HepG2 (cell line): ENCODE measurements around the gene STX1B. TPM values are rescaled to one million over a fixed set of nuclear protein-coding genes. Genes with fewer than 3 reads are reported as not detected.

Experiments used
- AHR ChIP-seq: IDR thresholded peaks from 2 replicates; pipeline ENCODE4 v1.6.1; 2018; ENCODE audit warnings: missing genetic modification reagents, missing compliant biosample characterization
- CREB3 ChIP-seq: sonication (generic); formaldehyde crosslinking; IDR thresholded peaks from 2 replicates; pipeline ENCODE4 v1.5.0; 2020; ENCODE audit warnings: missing genetic modification reagents
- KDM6A ChIP-seq: IDR thresholded peaks from 2 replicates; pipeline ENCODE4 v1.6.1; 2016; ENCODE audit warnings: low read depth
- KLF12 ChIP-seq: sonication (generic); formaldehyde crosslinking; IDR thresholded peaks from 2 replicates; pipeline ENCODE4 v1.4.0; 2020; ENCODE audit warnings: missing genetic modification reagents, borderline replicate concordance
- LBX2 ChIP-seq: sonication (generic); formaldehyde crosslinking; IDR thresholded peaks from 2 replicates; pipeline ENCODE4 v1.5.0; 2020; ENCODE audit warnings: missing genetic modification reagents, mild to moderate bottlenecking, borderline replicate concordance
- NFKBIZ ChIP-seq: IDR thresholded peaks from 2 replicates; pipeline ENCODE4 v1.6.1; 2018; ENCODE audit warnings: missing genetic modification reagents, missing compliant biosample characterization
- RBM39 ChIP-seq: fragments of 200-400 bp; formaldehyde crosslinking; IDR thresholded peaks from one replicate; pipeline ENCODE4 v1.6.1; 2018; ENCODE audit warnings: antibody characterized with exemption, mild to moderate bottlenecking, low read depth, low read length; ENCODE audit not compliant: poor library complexity, severe bottlenecking
- RXRA ChIP-seq: sonication (generic); formaldehyde crosslinking; IDR thresholded peaks from 2 replicates; pipeline ENCODE4 v1.5.1; 2020; ENCODE audit warnings: missing genetic modification reagents
- SPEN ChIP-seq: sonication (generic); formaldehyde crosslinking; IDR thresholded peaks from 2 replicates; pipeline ENCODE4 v1.5.1; 2020; ENCODE audit warnings: low read depth, mild to moderate bottlenecking, missing genetic modification reagents
- TEAD3 ChIP-seq: optimal IDR thresholded peaks from 2 replicates; pipeline ENCODE3; 2016; ENCODE audit warnings: borderline replicate concordance
- TRIM24 ChIP-seq: sonication (generic); formaldehyde crosslinking; IDR thresholded peaks from 2 replicates; pipeline ENCODE4 v1.8.0; 2022; ENCODE audit warnings: mild to moderate bottlenecking, missing genetic modification reagents
- YEATS4 ChIP-seq: sonication (generic); formaldehyde crosslinking; IDR thresholded peaks from 2 replicates; pipeline ENCODE4 v1.4.0; 2020; ENCODE audit warnings: missing genetic modification reagents, borderline replicate concordance
- ZBTB26 ChIP-seq: IDR thresholded peaks from 2 replicates; pipeline ENCODE4 v1.6.1; 2016; ENCODE audit warnings: missing compliant biosample characterization, missing genetic modification reagents, borderline replicate concordance
- ZBTB42 ChIP-seq: sonication (generic); formaldehyde crosslinking; IDR thresholded peaks from 2 replicates; pipeline ENCODE4 v1.5.0; 2020; ENCODE audit warnings: mild to moderate bottlenecking, missing genetic modification reagents
- ZMYM3 ChIP-seq: sonication (generic); formaldehyde crosslinking; IDR thresholded peaks from 2 replicates; pipeline ENCODE4 v1.5.1; 2020; ENCODE audit warnings: mild to moderate bottlenecking, missing genetic modification reagents
- ZNF317 ChIP-seq: sonication (generic); formaldehyde crosslinking; IDR thresholded peaks from 2 replicates; pipeline ENCODE4 v1.5.0; 2020; ENCODE audit warnings: mild to moderate bottlenecking, missing genetic modification reagents
- ZNF34 ChIP-seq: sonication (generic); formaldehyde crosslinking; IDR thresholded peaks from 2 replicates; pipeline ENCODE4 v1.4.0; 2020; ENCODE audit warnings: mild to moderate bottlenecking, missing genetic modification reagents, borderline replicate concordance
- ZNF646 ChIP-seq: sonication (generic); formaldehyde crosslinking; IDR thresholded peaks from 2 replicates; pipeline ENCODE4 v1.9.0; 2021; ENCODE audit warnings: mild to moderate bottlenecking, missing genetic modification reagents
- ZNF737 ChIP-seq: sonication (generic); formaldehyde crosslinking; IDR thresholded peaks from 2 replicates; pipeline ENCODE4 v1.5.0; 2020; ENCODE audit warnings: missing genetic modification reagents, mild to moderate bottlenecking, borderline replicate concordance
- ZNF83 ChIP-seq: sonication (generic); formaldehyde crosslinking; IDR thresholded peaks from 2 replicates; pipeline ENCODE4 v1.4.0; 2020; ENCODE audit warnings: missing genetic modification reagents, mild to moderate bottlenecking, borderline replicate concordance
- polyA plus RNA-seq, 8 experiments: library from polyadenylated mRNA; depleted of rRNA in 3 of 8; stranded (reverse) in 7 of 8; unstranded in 1 of 8; fragments of >200 nt; fragmentation: Illumina TruSeq in 4 of 8; extraction: Trizol in 4 of 8; gene quantifications; 2 replicates each; pipeline versions ENCODE4 v1.2.1 to v1.2.3, GENCODE V29; 2011 to 2016; ENCODE audit warnings: low read depth in 4 of 8, missing spikeins in 1 of 8, mixed read lengths in 1 of 8; ENCODE audit not compliant: insufficient read depth in 1 of 8
- total RNA-seq, 5 experiments: library from RNA; depleted of rRNA; stranded (reverse); fragments of >200 nt; fragmentation: Illumina TruSeq; extraction: Trizol; gene quantifications; 2 replicates each; pipeline ENCODE4 v1.2.3, GENCODE V29; 2016; ENCODE audit warnings: low read depth in 1 of 5

The STX1B gene
- total and polyA plus RNA-seq, 2 of the 13 experiments (the other 11 are each of a cell fraction or from before 2014, with no cell fraction given): 2.1 to 3.0 TPM

- TF ChIP-seq ZBTB42 (CRISPR knock-in tag) (peak; percentile 85; the same call in 1 of the 2 replicates), RXRA (CRISPR knock-in tag) (peak; percentile 78), ZBTB26 (CRISPR knock-in tag) (no peak), CREB3 (CRISPR knock-in tag) (peak; percentile 83; the same call in 1 of the 2 replicates), TEAD3 (CRISPR knock-in tag) (peak; percentile 82), YEATS4 (CRISPR knock-in tag) (peak; percentile 87), AHR (CRISPR knock-in tag) (peak; percentile 64; the same call in 1 of the 2 replicates), ZNF317 (peak; percentile 41), RBM39 (peak; percentile 29), TRIM24 (no peak), SPEN (CRISPR knock-in tag) (peak; percentile 95), NFKBIZ (CRISPR knock-in tag) (peak; percentile 82; the same call in 1 of the 2 replicates), ZNF34 (0 out of 2 replicates have a peak, but pooled peaks have one; percentile 6), KLF12 (CRISPR knock-in tag) (no peak), ZNF737 (CRISPR knock-in tag) (peak; percentile 82; the same call in 1 of the 2 replicates), KDM6A (CRISPR knock-in tag) (no peak), ZNF83 (CRISPR knock-in tag) (no peak), ZMYM3 (CRISPR knock-in tag) (peak; percentile 61), LBX2 (CRISPR knock-in tag) (peak; percentile 62; the same call in 1 of the 2 replicates), ZNF646 (CRISPR knock-in tag) (no peak)
These were observed 22.6 kb upstream of the STX1B start, which contains the start of gene STX4 (continued) for GRCh38 chr16:31032736-31033708.
